CD4-positive, alpha-beta T cell treated with Interleukin-12 subunit alpha and Interleukin-12 subunit beta, for 1 hour (primary cell): ENCODE measurements around the gene RAP1GAP2.

ENCODE experiments used
- DNase-seq: peaks from one replicate; pipeline ENCODE4 v3.0.0-alpha.2; 2020

Gene RAP1GAP2

DNA sequence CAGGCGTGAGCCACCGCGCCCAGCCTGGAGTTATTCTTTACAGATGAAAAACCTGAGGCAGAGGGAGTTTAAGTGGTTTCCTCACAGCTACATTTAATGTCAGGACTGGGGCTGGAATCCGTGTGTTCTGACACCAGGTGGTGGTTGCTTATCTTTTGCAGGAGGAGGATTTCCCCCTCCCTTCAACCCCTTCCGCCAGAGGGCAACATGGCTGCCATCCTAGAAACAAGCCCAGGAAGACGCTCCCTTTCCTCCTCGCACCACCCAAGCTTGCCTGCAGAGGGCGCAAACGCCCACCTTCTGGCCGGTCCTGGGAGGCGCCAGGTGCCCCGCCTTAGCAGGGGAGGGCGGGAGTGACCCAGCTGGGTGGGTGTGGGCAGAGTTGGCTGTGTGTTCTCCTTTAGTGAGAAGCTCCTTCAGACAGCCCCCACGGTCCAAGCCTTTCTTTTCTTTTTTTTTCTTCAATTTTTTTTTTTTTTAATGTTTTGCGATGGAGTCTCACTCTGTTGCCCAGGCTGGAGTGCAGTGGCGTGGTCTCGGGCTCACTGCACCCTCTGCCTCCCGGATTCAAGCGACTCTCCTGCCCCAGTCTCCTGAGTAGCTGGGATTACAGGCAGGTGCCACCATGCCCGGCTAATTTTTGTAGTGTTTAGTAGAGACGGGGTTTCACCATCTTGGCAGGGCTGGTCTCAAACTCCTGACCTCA is 9.9 kb upstream of the RAP1GAP2 start:
- DNase-seq: peak; percentile 94

DNA sequence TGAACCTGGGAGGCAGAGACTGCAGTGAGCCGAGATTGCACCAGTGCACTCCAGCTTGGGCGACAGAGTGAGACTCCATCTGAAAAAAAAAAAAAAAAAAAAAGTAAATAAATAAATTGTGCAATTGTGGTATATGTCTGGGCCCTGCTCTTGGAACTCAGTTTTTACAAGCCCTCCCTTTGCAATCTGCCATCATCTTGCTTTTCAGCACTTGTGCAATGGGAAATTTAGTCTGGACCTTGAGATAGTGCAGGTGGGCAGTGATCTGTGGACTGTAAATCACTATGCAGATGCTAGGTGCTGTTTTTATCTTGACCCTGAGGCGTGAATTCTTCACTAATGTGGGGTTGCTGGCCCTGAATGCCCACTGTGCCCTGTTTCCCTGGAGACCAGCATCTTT is 6.5 kb upstream of the RAP1GAP2 start:
- DNase-seq: no peak

DNA sequence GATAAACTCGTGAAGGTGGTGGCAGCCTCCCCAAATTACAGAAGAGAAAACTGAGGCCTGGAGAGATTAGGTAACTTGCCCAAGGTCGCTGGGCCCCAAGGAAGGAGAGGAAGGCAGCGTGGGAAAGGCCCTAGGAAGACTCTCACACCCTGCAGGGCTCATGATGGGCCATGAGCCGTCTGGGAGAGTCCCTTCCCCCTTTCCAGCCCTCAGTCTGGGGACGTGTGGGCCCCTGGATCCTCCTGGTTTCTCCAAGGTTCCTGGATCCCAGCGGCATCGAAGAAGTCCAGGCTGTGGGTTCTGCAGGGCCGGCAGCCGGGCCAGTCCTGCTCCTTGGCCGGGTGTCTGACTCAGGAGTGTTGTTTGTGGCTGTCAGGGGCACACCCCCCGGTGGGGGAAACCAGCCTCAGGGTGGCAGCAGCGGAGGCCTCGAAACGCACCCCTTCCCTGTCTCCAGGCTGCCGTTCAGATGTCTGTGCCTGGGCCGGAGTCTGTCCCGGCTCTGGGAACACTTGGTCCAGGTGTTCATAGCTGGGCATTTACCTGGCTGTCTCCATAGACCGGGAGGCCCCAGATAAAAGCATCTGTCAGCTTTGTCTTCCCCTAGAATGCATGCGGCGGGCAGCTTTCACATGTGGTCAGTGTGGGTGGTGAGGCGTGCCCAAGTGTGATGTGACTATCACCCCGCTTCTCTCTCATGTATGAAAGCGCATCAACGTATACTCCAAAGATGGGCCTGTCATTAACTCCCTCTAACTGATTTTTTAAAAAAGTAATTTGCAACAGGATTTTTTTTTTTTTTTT is 3.7 kb upstream of the RAP1GAP2 start:
- DNase-seq: peak; percentile 72

DNA sequence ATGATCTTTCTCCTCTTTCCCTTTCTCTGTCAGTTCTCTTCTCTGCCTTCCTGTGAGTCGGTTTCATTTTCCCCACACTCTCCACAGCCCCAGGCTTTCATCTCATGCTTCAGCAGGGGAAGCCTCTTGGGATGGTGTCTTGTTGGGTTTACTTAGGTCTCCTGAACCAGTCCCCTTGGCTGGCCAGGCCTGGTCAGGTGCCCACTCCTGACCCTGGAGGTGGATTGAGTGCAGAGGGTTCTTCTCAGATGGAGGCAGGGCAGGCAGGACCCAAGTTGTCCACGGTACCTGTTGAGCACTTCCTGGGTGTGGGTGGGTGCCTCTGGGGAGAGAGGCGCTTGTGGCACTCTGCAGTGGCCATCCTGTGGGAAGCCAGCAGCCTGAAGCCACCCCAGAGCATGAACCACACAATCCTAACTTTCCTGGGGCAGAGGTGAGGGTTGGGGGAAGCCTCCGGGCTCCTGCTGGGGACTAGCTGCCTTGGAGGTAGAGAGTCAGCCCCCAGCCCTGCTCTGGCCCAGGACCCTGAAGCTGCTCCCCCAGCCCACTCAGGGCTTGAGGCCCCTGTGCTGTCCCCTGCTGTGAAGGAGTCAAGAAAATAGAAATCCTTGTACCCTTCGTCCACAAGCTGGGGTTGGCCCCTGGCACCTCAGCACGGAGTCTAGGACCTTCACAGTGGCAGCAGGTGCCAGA is 2.0 kb upstream of the RAP1GAP2 start:
- DNase-seq: no peak

DNA sequence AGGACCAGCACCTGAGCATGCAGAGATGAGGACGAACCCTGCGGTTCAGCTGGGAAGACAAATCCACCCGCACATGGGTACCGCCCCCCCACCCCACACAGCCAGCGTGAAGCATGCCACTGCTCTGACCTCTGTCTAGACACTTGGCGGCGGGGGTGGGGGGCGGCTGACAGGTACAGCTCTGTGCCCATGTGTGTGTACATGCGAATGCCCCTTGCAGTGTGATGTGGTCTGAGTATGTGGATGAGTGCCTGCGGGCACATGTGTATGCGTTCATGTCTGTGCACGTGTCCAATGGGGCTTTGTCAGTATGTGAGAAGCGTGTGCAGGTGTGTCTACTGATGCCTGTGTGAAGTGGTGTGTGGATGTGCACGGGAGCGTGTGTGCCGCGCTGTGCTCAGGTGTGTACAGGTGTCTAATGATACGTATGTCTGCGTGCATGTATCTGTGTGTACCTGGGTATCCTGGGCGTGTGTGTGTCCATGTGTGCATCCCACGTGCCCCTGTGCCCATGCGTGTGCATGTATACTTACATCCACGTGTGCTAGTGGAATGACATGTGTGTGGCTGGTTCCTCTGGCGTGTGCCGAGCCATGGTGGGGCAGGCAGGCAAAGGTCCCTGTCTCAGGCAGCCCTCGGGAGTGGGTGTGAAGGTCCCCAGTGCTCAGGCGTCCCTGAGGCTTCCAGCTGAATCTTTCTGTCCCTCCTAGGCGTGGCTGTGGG is 636 bp upstream of the RAP1GAP2 start:
- DNase-seq: no peak

DNA sequence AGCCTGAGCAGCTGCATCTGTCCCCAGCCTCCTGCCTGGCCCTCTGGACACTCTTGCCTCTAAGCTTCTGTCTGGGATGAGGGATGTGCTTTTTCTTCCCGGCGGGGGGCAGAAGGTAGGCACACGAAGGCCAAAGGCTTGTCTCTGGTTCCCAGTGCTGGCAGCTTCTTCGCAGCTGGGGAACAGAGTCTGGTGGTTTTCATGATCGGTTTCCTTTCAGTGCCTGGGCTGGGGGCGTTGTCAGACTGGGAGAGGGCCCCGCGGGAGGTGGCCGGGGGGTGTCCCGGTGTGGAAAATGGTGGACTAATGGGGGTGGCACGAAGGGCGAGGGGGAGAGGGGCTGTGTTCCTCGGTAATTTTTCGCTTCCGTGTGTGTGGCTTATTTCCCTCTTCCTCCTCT is 988 bp downstream of the RAP1GAP2 start:
- DNase-seq: no peak

DNA sequence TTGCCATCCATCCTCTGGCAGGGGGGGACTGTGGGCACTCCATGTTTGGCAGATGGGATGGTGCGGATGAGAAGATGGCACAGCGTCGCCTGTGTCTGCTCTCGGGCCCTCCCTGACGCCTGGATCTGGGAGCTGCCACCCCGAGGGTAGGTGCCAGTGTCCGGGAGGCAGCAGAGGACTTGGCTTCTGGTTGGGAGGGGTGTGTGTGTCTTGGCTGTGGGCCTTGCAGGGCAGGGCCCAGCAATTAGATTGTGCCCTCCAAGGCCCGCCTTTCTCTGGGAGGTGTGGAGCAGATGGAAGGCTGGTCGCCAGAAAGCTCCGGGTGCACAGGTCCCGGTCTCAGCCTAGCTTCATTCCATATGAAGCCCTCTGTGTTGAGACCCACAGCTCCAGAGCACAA is 1.4 kb downstream of the RAP1GAP2 start:
- no peak for DNase-seq

DNA sequence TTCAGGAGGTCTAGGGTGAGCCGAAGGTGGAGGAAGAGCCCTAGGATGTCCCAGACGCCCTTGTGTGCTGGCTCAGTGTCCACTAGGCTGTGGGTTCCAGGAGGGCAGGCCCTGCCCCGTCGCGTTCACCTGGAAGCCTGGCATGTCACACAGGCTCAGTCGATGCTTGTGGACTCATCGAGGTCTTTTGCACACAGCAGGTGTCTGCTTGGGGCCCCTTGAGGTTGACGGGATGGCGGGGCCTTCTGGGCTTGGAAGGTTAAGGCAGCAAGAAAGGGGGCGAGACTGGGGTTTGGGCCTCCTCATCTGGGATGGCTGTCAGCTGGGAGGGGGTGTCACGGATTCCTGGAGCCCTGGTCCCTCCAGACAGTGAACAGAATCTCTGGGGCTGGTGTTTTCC is 1.9 kb downstream of the RAP1GAP2 start:
- no peak for DNase-seq

DNA sequence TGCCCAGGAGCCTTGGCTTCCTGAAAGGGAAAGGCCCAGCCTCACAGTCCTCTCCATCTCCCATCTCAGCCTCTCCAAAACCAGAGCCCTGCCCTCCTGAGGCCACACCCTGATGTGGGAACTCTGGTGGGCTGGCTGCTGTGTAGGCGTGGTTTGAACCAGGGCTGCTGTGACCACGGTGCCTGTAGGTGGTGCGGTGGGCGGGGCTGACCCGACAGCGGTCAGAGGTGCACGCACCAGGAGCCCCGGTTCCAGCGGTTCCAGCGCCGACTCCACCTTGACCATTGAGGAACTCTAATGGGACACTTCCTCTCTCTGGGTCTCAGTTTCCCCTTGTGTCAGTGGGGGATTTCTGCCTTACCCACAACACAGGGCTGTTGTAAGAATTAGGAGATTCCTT is 2.4 kb downstream of the RAP1GAP2 start:
- no peak for DNase-seq

DNA sequence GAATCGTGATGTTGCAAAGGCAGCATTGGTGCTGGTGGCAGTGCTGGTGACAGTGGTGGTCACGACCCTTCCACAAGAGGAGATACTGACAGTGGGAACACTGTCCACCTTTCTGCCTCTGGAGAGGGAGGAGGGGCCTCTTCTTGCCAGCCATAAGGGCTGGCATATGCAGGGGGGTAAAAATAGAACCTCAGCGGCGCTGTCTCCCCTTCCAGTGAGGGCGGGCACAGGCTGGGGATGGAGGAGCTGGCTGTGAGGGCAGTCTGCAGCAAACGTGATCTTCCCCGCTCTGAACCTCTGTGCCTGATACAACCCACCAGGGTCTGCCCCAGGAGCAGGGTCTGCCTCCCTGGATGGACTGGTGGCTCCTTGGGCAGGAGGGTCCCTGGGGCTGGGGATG is 3.4 kb downstream of the RAP1GAP2 start:
- no peak for DNase-seq

DNA sequence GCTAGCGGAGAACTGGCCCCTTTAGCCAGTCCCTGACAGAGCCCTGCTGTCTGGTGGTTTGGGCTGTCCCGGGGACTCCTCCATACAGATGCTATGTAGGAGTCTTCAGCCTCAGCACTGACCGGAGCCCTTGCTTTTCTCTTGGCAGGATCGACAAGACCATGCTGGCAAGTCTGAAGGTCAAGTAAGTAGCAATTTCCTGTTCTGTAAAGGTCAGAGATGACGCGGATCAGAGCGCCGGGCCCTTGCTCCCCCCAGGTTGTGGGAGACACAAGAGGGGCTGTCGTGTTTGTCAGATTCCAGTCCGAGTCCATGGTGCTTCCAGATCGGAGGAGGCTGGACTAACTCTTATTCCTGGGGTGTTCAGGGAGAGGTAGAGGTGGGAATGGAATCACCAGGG is 4.1 kb downstream of the RAP1GAP2 start:
- no peak for DNase-seq

DNA sequence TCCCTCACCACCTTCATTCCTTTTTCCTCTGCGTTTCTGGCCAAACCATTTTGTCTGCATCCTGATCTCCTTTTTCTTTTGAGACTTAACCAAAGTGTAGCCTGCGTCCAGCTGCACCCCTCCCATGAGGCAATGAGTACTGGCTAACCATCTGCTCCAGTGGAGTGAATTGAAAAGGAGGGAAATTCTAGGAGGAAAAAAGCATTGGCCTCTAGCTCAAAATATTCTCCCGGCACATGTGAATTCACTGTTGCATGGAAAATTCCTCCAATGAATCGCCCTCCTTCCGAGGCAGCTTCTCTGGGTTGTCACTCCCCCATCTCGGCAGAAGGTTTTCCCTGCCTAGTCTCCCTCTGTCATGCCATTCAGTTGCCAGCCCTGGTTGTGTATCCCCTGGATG is 5.6 kb downstream of the RAP1GAP2 start:
- DNase-seq: no peak

DNA sequence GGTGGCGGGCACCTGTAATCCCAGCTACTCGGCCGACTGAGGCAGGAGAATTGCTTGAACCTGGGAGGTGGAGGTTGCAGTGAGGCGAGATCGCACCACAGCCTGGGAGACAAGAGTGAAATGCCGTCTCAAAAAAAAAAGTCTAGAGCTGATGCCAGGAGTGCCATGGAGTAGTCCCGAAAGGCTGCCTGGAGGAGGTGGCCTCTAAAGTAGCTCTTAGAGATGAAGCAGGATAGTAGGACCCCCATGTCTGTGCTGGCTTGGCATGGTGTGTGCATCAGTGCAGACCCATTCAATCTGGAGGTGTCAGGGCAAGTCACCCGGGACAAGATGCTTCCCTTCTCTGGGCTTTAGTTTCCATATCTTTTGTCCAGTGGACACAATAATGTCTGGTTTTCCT is 6.3 kb downstream of the RAP1GAP2 start:
- no peak for DNase-seq

DNA sequence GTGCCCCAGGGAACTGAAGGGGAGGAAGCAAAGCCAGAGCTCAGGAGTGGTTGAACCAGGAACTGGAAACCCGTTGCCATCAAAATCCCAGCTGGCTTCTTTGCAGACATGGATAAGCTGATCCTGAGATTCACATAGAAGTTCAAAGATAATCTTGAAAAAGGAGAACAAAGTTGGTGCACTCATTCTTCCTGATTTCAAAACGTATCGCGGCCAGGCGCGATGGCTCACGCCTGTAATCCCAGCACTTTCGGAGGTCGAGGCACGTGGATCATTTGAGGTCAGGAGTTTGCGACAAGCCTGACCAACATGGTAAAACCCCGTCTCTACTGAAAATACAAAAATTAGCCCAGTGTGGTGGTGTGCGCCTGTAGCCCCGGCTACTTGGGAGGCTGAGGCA is 7.1 kb downstream of the RAP1GAP2 start:
- DNase-seq: no peak

DNA sequence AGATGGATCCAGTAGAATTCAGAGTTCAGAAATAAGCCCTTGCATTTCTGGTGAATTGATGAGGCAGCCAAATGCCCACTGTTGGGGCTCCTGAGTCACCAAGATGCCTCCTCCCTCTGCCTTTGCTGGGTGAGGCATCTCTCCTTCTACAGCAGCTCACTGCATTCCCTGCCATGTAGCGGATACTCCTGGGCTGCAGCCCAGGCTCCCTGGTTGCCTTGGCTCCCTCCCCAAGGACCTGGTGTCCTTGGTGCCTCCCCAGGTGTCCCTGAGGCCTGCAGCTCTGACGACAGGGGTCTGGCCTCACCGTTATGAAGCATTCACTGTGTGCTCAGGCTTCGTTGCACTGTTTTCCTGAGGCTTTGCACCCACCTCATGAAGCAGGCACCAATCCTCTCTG is 7.7 kb downstream of the RAP1GAP2 start:
- no peak for DNase-seq

DNA sequence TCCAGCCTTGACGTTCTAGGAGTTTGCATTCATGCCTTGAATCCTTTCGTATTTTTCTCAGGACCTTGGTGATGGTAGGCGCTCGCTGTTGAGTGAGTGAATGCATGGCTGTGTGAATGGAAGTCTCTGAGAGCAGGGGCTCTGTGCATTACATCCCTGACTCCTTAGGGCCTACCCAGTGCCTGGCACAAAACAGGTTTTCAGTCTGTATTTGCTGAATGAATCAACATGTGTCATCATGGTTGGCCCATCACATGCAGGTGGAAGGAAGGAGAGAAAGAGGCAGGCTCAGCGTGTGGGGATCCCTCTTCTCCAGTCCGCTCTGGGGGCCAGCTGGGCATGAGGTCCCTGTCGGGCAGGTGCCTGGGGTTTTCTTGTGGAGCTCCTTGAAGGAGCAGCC is 8.7 kb downstream of the RAP1GAP2 start:
- no peak for DNase-seq

DNA sequence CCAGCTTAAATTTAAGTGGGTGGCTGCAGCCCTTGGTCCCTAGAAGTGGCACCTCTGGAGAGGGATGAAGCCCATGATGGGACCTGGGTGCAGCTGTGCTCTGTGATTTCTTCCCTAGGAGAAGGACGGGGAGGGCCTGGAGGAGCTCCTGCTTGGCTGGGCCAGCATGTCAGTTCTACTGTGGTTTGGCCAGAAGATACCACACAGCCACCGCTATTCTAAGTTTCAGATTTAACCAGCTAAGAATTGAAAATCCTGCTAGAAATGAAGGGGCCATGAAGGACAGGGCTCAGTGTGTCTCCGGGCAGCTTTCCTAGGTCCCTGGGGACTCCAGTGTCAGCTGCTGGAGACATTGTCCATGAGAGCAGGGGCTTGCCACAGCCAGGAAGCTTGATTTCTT is 9.7 kb downstream of the RAP1GAP2 start:
- no peak for DNase-seq

DNA sequence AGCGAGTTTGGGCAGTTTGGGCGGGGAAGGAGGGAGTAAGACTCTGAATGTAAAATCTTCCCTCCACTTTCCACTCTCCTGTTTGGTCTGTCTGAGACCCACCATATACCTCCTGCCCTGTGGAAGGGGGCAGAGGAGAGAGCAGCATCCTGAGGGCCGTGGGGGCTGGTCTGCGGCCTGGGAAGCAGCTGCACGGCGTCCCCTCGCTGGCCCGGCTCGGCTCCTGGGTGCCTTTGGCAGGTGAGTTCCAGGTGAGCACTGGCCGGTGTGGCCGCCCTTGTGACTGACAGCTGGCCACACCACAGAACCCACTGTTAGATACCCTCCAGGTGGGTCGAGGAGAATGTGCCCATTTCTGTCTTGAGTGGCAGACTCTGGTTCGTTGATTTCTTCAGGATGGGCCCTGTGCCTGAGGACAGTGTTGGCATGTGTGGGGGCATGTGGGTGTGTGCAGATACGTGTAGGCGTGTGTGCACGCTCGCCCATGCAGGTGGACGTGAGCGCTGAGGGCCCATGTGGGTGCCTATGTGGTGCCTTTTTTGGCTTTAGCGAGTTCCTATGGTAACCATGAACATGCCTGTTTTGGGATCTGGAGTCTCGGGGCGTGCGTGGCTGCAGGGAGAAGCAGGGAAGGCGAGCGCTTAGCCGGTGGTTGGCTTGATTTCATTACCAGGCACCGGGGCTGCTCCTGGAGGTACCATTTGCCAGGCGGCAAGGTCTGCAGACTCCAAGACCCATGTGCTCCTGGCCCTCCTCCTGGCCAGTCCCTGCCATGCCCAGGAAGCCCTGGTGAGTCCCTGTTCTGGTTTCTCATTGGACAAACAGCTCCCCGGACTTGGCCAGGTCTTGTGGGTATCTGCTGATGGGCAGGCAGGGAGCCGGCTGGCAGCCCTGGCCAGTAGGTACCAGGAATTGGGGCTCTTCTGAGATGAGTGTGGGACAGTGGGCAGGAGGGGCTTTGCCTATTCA is 12.4 kb downstream of the RAP1GAP2 start:
- DNase-seq: no peak

DNA sequence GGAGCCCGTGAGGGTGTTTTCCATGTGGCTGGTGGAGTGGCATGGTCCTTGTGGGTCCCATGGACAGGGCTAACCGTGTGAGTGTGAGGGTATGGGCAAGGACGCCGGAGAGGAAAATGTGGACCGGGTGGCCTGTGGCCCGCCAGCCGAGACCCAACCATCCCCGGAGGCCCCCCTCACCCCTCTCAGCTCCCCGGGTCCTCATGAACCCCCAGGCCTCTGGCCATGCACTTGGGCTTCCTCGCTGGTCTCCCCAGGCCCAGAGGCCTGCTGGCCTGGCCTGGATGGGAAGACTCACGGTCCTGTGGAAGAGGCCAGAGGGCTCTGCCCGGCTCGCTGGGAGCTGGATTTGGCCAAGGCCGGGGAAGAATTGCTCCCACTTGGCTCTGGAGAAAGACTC is 13.1 kb downstream of the RAP1GAP2 start:
- DNase-seq: no peak

DNA sequence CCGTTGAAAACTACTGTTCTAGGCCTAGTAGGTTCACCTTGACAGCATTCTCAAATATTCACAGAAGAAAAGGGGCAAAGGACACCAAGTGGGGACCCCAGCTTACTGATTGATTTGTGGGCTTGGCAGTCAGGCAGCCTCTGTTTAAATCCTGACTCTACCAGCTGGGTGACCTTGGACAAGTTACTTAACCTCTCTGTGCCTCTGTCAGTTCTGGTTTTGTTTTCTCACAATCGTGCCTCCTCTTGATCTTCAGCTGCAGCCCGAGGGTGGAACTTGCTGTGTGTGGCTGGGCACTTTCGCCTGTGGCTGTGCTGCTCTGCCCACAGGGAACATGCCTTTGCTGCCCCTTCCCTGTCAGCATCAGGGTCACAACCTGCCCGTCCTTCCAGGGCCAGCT is 17.8 kb downstream of the RAP1GAP2 start:
- DNase-seq: peak; percentile 45

DNA sequence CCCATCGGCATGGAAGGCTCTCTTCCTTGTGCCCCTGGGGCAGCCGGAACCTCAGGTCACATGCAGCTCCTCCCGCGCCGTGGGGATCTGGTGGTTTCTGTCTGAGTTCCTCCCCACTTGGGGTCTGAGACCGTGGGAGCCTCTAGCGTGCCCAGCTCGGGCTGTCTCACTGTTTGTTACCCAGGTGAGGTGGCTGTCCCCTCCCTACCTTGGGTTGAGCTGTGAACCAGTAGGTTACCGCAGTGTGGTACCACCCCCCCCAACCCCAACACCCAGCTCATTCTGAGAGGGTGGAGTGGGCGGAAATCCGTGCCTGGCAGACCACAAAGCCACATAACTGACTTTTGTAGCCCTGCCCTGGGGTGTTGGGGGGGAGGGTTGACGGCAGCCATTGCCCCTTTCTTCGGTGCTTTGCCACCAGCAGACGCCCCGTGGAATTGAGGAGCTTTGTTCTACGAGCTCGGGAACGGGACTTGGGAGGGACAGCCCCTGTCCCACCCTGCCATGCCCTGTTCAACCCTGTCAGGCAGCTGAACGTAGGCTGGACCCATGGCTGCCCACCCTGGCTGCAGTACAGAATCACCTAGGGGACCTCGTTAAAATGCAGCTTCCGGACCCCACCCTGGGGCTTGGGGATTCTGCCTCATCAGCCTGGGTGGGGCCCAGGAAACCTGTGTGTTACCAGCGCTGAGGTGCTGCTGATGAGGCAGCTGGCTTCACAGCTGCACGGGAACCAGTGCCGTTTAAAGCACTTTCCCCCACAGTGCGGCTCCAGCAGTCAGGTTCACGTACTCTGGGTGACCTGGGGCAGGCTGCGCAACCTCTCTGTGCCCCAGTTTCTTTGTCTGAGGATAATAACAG is 18.5 kb downstream of the RAP1GAP2 start:
- peak; percentile 94 for DNase-seq
